Stimulated activated CD8-positive, alpha-beta memory T cell treated with anti-CD3 and anti-CD28 coated beads, Interleukin-4, amount 100 ng/mL, for 4 hours (primary cell): ENCODE data around the gene PDCD6IP.

Experiments
- DNase-seq, 2 donors: peaks; one replicate each; pipeline ENCODE4 v3.0.0-alpha.2; 2020; ENCODE audit warnings: low read depth in 2 of 2, low spot score in 1 of 2

PDCD6IP gene

GRCh38 chr3:33887478-33887877, 89.0 kb downstream of the PDCD6IP start:
- DNase-seq: no peak

DNA sequence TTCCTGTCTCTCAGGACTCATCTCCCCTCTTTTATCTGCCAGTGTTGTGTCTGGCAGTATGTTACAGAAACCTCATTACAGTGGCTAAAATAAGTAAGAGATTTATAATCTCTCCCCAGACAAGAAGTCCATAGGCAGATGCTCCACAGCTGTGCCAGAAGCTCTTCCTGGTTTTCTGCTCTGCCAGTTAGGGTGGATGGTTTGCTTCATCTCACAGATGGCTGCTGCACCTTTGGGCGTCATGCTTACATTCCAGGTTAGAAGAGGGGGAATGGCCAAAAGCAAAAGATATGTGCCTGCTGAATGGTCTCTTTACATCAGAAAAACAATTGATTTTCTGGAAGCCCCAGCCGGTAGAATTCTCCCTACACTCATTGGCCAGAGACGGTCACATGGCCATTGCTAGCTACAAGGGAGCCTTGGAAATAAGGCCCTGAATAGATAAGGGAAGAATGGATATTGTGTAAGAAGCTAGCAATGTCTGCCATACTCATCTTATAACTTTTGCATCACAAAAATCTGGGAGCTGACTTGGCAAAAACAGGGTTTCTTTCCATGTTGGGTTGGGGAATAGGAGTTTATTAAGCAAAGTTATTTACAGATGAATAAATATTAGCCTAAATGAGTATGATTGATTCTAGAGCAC, 91.1 kb downstream of the PDCD6IP start:
- DNase-seq: no peak

- DNase-seq: no peak
Observed at GRCh38 chr3:33892655-33893054, 94.2 kb downstream of the PDCD6IP start.

GRCh38 chr3:33895658-33896057, 97.2 kb downstream of the PDCD6IP start:
- DNase-seq: no peak

DNA sequence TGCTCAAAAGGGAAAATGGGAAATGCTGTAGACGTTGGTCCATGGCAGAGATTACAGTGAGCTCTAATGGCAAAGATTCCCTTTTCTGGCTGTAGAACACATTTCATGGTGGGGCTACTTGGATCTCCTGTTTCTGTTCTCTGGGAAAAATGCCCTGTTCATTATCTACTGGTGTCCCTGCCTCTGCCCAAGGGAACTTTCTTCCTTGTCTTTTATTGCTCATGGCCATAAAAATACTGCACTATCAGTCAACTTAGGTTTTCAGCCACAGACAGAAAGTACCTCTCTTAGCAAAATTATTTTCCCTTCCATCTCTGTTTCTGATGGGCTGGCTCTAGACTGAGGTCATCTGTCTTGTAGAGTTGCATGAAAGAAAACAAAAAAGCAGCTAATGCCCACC, 98.9 kb downstream of the PDCD6IP start:
- DNase-seq: no peak

- no peak for DNase-seq
Observed at GRCh38 chr3:33898901-33899300, 100.5 kb downstream of the PDCD6IP start.

GRCh38 chr3:33900440-33900808, 102.0 kb downstream of the PDCD6IP start:
- no peak for DNase-seq

DNA sequence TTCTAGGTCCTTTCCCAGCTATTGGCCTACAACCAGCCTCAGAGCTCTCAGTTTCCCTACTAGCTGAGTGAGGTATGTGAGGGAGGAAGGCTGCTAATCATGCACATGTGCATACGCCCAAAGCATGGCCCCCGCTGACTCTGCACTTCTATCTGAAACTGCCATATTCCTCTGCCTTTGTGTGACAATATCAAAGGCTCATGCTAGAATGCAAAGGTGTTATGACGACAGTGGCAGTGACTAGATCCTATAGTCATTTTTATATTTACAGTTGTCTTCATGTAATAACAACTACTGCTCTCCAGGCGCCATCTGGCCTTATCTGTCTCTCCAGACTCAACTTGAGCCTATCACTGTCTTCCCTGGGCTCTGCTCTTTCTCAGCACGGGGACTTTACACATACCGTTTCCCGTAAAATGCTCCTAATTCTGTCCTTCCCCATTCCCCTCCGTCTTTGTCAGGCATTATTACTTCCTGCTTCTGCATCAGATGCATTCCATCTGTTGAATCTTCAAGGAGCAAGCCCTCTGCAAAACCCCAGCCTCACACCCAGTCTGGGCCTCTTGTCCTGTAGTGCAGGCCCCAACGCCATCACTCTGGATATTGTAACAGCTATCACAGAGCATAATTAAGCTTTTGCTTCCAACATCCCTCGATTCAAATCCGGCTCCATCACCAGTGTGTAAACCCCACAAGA, 102.5 kb downstream of the PDCD6IP start:
- DNase-seq: no peak

DNA sequence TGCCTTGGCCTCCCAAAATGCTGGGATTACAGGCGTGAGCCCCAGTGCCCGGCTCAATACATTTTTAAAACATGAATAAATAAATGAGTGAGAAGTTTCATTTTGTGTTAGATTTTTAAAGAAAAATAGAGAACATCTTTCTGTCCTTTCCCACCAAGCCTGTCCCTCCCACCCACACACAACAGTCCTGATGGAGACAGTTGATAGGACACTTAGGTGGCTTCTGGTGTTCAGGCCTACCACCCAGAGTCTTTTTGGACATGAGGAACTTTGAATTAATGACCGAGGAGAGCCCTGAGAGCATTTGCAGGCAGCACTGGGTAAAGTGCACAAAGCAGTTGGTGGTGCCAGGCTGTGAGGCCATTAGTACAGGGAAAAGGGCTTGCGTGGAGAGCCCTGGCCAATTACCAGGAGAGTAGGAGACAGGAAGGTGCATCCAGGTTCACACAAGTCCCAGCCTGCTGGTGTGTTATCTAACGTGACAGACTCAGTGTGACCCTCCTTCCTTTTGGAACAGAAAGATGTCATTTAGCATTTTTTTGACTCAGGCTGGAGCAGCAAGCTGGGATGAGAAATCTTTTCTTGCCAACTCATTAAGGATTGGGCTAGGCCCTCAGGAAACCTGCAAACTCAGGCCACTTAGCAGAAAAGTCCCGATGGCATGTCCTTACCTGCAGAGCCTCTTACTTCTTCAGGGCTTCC, 103.6 kb downstream of the PDCD6IP start:
- DNase-seq: no peak

DNA sequence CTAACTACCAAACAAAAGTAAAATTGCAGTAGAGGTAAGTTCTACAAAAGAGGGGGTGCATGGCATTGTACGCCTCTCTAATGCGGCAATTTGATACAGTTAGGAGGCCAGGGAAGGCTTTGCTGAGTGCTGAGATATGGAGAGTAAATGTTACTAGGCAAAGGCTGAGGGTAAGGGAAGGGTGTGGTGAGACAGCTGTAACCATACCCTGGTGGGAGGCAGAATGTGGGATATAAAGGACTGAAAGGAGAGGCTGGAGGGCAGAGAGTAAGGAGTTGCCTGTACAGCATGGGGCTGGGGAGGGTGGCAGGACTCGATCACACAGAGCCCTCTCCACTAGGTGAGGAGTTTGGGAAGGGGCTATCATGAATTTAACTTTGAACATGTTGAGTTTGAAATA, 106.3 kb downstream of the PDCD6IP start:
- DNase-seq: no peak

GRCh38 chr3:33908250-33908851, 109.9 kb downstream of the PDCD6IP start:
- no peak for DNase-seq

DNA sequence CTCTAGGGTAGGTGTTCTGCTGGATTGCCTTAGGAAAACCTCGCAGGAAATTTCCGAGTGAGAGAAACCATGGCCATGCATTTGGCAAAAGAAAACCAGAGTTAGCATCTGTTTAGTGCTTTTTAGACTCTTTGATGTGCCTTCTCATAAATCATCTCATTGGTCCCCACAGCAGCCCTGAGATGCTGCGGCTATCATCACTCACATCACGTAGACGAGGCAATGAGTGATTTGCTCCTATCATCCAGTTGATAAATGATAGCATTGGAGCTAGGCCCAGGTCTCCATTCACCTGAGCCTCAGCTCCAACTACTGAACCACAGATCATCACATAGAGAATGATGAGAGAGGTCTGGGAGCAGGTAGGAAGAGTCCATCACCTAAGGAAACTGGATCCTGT, 111.1 kb downstream of the PDCD6IP start:
- DNase-seq: no peak

GRCh38 chr3:33910031-33910430, 111.6 kb downstream of the PDCD6IP start:
- DNase-seq: no peak

GRCh38 chr3:33911525-33912322, 113.3 kb downstream of the PDCD6IP start:
- no peak for DNase-seq

- no peak for DNase-seq
Observed at GRCh38 chr3:33914212-33914611, 115.8 kb downstream of the PDCD6IP start.

DNA sequence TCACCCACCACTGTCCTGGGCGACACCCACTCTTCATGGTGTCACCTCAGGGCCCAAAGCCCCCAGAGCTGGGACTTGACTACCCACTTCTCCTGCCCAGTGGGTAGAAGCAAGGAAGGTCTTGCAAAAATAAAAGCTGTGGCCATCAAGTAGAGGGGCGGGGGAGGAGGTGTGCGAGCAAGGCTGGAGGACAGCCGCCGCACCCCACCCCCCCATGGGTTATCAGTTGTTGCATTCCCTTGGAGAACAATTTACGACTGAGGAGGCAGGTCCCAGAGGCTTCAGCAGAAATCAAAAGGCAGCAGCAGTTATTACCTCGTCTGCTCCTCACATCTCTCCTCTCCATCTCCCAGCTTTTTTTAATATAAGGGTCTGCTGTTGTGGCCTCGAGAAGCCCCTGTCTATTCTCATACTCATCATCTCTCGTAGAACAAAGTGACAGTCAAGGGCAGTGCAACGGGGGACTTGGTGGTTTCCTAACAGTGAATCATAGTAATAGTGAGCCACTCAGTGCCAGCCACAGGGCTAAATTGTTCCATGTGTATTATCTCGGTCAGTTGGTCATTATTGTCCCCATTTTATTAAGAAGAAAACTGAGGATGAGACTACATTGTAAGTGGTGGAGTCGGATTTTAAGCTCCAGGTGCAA, 116.4 kb downstream of the PDCD6IP start:
- DNase-seq: no peak

DNA sequence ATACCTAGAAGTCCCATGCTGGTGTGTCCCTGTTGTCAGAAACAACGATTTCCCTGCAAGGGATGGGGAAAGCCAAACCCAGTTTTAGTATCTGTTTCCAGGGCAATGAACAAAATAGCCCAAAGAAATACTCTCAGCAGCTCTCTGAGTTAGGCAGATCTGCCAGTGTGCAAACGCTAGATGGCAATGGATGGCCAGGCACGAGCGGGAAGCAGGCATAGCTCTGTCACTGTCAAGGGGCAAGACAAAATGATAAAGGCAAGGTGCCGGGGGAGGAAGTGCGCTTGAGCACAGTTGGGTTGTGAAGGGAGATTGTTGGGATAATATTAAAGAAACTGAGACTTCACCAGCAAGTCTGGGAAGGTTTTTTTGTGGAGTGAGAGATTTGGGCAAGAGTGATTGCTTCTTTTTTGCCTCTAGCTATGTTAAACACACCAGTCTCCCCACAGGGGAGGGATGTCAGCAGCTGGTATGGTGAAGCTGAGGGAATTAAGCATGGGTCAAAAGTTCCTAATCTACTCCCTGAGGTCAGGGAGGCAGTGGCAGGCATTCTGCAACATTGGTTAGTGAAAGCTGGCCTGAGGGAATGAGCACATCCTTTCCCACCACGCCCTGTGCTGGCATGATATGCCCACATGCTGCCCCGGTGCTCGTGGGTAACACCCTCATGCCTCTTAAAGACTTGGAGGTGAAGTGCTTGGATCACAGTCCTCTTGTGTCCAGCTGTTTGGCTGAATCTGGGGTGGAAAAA, 117.5 kb downstream of the PDCD6IP start:
- DNase-seq: no peak

DNA sequence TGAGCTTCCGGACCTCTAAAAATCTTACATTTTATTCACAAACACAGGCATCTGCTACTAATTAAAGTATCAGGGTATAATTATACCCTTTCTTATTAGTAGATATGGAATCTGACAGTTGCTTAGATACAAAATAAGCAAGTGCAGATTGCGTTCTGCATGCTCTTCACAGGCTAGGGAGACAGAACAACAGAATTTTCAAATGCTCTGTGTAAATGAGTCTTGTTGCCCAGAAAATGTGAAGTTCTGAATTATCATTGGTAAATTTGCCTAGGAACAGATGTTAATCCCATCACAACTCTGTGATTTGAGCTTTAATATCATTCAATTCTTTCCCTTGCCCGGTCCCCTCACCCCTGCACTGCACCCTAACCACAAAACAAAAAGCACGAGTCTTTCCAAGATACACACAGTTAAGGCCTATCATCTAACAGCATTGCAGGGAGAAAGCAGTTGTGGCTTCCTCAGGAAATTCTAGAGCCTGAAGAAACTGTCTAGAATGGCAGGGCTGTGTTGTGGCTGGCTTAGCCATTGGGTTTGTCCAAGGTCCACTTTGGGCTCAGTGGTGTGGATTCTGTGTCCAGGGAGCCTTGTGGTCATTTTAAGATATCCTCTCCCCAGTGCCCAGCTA, 119.8 kb downstream of the PDCD6IP start:
- no peak for DNase-seq
